ENCODE measurements around the gene TRIM9.

Gene TRIM9

GRCh38 chr14:51094901-51095853, at the start of gene TRIM9:
TRIM9 (minus strand) TSS chr14:51095105; CDS start chr14:51094939, 166 bp downstream.
- peak; percentile 99 for DNase-seq (ENCODE audit: low spot score)
- in situ Hi-C loops (cut with MboI; ENCODE audit: low pct_unique_long_range_greater_than_20kb, low sequenced_read_pairs, unreplicated experiment): no loop called here
- TF ChIP-seq CTCF (IDR thresholded peaks at IDR 0.05; ENCODE audit: extremely low read depth, insufficient read depth, missing control alignments): no peak

- in situ Hi-C loops (cut with MboI; ENCODE audit: low pct_unique_long_range_greater_than_20kb, low sequenced_read_pairs, unreplicated experiment): no loop called here
These were observed 46.0 kb upstream of the TRIM9 start for GRCh38 chr14:51140856-51141255.

GRCh38 chr14:51140338-51140737, 45.4 kb upstream of the TRIM9 start:
- in situ Hi-C loops (cut with MboI; ENCODE audit: low pct_unique_long_range_greater_than_20kb, low sequenced_read_pairs, unreplicated experiment): no loop called here

More at GRCh38 chr14:51140856-51141255, 46.0 kb upstream of the TRIM9 start:
- no peak for TF ChIP-seq CTCF (IDR thresholded peaks at IDR 0.05; ENCODE audit: extremely low read depth, insufficient read depth, missing control alignments)
- no peak for DNase-seq (ENCODE audit: low spot score)

GRCh38 chr14:51139121-51139681, 44.3 kb upstream of the TRIM9 start:
- DNase-seq (ENCODE audit: low spot score): no peak
- TF ChIP-seq CTCF (IDR thresholded peaks at IDR 0.05; ENCODE audit: extremely low read depth, insufficient read depth, missing control alignments): no peak
- in situ Hi-C loops (cut with MboI; ENCODE audit: low pct_unique_long_range_greater_than_20kb, low sequenced_read_pairs, unreplicated experiment): no loop called here

More at GRCh38 chr14:51140338-51140737, 45.4 kb upstream of the TRIM9 start:
- TF ChIP-seq CTCF (IDR thresholded peaks at IDR 0.05; ENCODE audit: extremely low read depth, insufficient read depth, missing control alignments): no peak
- no peak for DNase-seq (ENCODE audit: low spot score)

- in situ Hi-C loops (cut with MboI; ENCODE audit: low pct_unique_long_range_greater_than_20kb, low sequenced_read_pairs, unreplicated experiment): no loop called here
- TF ChIP-seq CTCF (IDR thresholded peaks at IDR 0.05; ENCODE audit: extremely low read depth, insufficient read depth, missing control alignments): no peak
- DNase-seq (ENCODE audit: low spot score): no peak
These were observed 43.6 kb upstream of the TRIM9 start for GRCh38 chr14:51138404-51139103.

- no peak for TF ChIP-seq CTCF (IDR thresholded peaks at IDR 0.05; ENCODE audit: extremely low read depth, insufficient read depth, missing control alignments)
- DNase-seq (ENCODE audit: low spot score): no peak
- in situ Hi-C loops (cut with MboI; ENCODE audit: low pct_unique_long_range_greater_than_20kb, low sequenced_read_pairs, unreplicated experiment): no loop called here
These were observed 36.6 kb upstream of the TRIM9 start for GRCh38 chr14:51131516-51131915.

All from GM13977 (cell line).